Stimulated activated CD4-positive, alpha-beta T cell treated with anti-CD3 and anti-CD28 coated beads, Interleukin-12 subunit alpha, Interleukin-12 subunit beta, amount 100 ng/mL, for 48 hours (primary cell): ENCODE results near the gene ABCC4.

ENCODE experiments used
- DNase-seq, 3 donors: peaks; one replicate each; pipeline ENCODE4 v3.0.0-alpha.2; 2020; ENCODE audit warnings: low read depth in 2 of 3, low spot score in 1 of 3

Gene ABCC4

DNA sequence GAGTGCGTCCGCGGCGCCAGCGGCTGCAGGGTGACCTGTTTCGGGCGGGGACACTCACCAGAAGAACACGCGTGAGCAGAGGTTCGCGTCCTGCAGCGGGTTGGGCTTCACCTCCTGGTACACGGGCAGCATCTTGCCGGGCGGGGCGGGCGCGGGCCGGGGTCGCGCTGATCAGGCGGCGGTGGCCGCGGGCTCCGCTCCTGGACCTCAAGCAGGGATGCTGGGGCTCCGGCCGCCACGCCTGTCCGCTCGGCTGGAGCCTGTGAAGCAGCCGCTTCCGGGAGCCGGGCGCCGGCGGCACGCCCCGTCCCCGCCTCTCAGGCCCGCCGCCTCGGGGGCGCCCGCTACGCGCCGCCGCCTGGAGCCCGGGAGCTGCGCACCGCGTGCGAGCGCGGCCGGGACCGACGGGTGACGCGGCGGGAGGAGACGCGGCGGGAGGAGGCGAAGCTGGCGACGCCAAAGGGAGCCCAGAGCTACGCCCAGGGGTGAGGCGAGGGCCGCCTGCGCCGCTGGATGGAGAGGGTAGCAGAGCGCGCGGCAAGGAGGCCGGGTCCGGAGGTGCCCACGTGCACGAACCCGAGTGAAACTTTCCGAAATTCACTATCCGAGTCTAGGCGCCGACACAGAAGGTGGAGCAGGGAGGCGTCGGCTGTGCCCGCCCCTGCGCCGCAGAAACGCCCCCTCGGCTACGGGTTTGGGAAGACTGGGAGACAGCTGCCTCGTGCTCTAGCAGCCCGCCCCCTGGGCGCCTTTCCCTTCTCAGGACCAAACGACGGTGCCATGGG is at the start of gene ABCC4:
Gene ABCC4, minus strand, starts transcription at position 269 of the 785 bp plus-strand sequence. Its CDS starts 137 bp downstream, at position 132.
- DNase-seq = peak; percentile 19 to 56 (median 31)

GRCh38 chr13:95349267-95349666 is 48.0 kb upstream of the ABCC4 start:
- DNase-seq = no peak

DNA sequence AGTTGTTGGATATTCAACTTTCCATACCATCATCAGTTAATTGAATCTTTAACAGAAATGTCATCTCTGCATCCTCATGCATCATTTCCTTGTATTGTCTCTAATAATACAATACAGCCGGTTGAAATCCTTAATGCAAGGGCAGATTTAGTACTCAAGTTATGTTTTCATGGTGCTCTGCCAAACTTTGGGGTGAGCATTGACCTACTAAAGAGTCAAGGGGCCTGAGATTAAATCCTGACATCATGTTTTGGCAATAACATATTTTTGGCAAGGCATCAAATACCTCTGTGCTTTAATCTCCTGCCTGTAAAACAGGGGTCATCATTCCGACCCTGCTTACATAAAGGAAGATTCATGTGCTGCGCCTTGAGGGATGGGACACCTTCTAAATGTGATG is 42.7 kb upstream of the ABCC4 start:
- no peak for DNase-seq

GRCh38 chr13:95341441-95341840 is 40.2 kb upstream of the ABCC4 start:
- DNase-seq = no peak

- DNase-seq = no peak
Measured at GRCh38 chr13:95338905-95339304, 37.7 kb upstream of the ABCC4 start.

DNA sequence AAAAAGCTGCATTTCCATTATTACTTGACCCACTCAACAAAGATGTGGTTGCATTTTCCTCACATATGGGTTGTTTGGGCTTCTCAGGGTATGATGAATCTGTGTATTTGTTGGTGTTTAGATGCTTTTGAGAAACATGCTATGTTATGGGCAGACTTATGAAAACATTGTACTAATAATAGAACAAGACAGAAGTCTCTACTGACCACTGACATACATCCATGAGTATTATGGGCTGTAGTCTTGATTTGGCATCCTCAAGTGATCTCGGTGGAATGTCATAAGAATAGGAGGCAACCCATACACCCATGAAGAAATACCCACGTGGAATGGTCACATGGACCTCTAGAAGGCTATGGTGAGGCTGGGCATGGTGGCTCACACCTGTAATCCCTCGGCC is 36.3 kb upstream of the ABCC4 start:
- no peak for DNase-seq

- no peak for DNase-seq
Measured at GRCh38 chr13:95335667-95336066, 34.4 kb upstream of the ABCC4 start.

DNA sequence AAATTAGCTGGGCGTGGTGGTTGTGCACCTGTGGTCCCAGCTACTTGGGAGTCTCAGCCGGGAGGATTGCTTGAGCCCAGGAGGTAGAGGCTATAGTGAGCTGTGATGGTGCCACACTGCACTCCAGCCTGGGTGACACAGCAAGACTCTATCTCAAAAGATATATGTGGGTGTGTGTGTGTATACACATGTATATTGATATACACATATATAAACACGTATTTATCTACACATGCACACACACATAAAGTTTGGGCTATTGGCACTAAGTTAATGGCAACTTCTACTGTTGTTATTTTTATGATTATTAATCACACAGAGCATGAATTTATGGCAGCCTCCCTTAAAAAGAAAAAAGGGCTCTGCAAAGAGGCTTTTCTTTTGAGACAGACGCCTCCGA is 27.1 kb upstream of the ABCC4 start:
- DNase-seq = no peak

- DNase-seq = no peak
Measured at GRCh38 chr13:95327190-95327589, 25.9 kb upstream of the ABCC4 start.

DNA sequence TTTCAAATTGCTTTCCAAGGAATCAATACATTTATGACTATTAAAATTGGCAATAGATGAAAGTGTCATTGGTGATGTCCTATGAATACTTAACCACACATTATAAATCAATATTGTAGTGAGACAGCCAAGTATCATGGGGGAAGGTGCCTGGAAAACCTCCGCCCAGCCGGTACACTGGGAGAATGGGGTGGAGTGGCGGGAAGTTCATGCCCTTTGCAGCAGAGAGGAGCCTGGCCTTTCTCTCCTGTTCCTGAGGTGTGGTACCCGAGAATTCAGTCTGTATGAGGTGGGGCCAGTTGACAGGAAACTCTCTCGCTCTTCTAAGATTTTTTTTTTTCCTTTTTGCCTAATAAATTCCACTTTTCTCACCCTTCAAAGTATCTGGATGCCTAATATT is 25.4 kb upstream of the ABCC4 start:
- DNase-seq = no peak

GRCh38 chr13:95325485-95325884 is 24.2 kb upstream of the ABCC4 start:
- no peak for DNase-seq

DNA sequence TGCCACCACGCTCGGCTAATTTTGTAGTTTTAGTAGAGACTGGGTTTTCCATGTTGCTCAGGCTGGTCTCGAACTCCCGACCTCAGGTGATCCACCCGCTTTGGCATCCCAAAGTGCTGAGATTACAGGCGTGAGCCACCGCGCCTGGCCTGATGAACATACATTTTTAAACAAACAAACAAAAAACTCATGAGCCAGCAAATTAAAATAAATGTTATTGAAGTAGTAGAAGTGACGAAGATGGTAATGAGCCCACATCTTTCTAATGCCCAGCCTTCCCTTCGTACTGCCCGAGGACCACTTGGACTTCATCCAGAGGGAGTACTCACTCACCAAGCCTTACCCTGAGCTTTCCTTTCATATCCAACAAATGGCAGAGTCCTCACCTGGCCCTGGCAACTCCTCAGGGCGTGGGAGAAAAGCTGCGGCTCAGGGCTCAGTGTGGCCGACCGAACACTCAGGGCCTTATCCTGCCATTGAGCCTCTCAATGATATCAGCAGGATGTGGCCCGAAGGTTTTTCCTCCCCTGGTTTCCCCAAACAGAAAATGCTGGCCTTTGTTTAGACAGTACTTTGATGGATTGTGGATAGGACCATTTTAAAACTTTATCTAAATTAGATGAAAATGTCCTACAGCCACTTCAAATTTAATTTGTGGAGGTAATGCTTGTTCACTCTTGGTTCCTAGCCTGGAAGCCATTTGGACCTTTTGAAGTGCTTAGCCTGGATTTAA is 22.8 kb upstream of the ABCC4 start:
- DNase-seq = no peak

GRCh38 chr13:95319551-95320274 is 18.5 kb upstream of the ABCC4 start:
- DNase-seq = no peak

DNA sequence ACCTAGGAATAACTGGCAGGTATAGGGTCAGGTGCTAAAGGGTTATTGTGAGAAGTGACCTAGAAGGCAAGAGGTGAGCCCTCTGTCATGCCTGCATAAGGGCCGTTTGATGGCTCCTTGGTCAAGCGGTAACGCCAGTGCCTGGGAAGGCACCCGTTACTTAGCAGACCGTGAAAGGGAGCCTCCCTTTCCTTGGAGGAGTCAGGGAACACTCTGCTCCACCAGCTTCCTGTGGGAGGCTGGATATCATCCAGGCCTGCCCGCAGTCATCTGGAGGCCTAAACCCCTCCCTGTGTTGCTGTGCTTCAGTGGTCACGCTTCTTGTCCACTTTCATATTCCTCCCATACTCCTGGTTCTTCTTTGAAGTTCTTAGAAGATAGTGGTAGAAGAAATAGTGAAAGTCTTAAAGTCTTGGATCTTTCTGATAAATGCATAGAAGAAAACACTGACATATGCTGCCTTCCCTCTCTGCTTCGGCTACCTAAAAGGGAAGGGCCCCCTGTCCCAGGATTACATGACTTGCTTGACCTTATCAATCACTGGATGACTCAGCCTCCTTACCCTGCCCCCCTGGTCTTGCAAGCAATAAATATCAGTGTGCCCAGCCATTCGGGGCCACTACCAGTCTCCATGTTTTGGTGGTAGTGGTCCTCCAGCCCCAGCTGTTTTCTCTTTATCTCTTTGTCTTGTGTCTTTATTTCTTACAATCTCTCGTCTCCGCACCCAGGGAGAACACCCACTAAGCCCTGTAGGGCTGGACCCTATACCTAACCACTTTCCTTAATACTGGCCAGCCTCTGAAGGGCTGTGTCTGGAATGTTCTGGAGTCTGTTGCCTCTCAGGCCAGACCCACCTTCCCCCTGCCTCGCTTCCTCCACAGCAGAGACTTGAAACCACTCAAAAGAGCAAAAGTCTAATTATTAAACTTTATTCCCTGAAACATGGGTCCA is 16.1 kb upstream of the ABCC4 start:
- no peak for DNase-seq

- no peak for DNase-seq
Measured at GRCh38 chr13:95315752-95316151, 14.5 kb upstream of the ABCC4 start.

GRCh38 chr13:95307507-95307906 is 6.3 kb upstream of the ABCC4 start:
- no peak for DNase-seq

- no peak for DNase-seq
Measured at GRCh38 chr13:95304453-95304852, 3.2 kb upstream of the ABCC4 start.

GRCh38 chr13:95301968-95302393 is 730 bp upstream of the ABCC4 start:
- no peak for DNase-seq

- peak in 1 of 3 donors; percentile 8 for DNase-seq
Measured at GRCh38 chr13:95300625-95301182, 547 bp downstream of the ABCC4 start.

DNA sequence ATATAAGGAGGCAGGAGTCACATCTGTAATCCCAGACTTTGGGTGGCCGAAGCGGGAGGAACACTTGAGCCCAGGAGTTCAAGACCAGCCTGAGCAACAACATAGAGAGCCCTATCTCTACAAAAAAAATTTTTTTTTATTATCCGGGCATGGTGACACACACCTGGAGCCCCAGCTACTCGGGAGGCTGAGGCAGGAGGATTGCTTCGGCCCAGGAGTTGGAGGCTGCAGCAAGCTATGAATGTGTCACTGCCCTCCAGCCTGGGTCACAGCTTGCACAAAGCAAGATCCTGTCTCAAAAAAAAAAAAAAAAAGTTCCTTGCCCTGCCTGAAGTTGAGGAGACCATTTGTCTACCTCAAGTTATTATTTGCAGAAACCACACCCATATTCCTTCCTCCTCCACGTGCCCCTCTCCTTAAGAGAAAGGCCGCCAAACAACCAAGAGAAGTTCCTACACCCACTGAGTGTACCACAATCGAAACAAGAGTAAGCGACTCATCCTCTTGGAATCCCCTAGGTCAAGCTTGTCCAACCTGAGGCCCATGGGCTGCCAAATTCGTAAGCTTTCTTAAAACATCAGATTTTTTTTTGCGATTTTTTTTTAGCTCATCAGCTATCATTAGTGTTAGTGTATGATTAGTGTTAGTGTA is 2.2 kb downstream of the ABCC4 start:
- no peak for DNase-seq
